ENCODE results near the gene CARM1. TPM values are rescaled to one million over a fixed set of nuclear protein-coding genes. Genes with fewer than 3 reads are reported as not detected.
"Not testable (repeated sequence)": the region's sequence is repeated elsewhere in the genome, so short reads cannot be mapped to it uniquely, and the experiment has no call there.

CARM1 gene
- total RNA-seq, 1 experiment from 2014 or later, result 35.7 TPM

DNA sequence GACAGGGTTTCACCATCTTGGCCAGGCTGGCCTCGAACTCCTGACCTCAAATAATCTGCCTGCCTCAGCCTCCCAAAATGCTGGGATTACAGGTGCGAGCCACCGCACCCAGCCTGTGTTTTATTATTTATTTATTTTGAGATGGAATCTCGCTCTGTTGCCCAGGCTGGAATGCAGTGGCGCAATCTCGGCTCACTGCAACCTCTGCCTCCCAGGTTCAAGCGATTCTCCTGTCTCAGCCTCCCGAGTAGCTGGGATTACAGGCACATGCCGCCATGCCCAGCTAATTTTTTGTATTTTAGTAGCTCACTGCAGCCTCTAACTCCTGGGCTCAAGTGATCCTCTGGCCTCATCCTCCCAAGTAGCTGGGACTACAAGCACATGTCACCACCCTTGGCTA lies 6.3 kb downstream of the CARM1 start:
- DNase-seq; H3K36me3 ChIP-seq; H3K27ac ChIP-seq; H3K9me3 ChIP-seq (replicated peaks); H3K4me3 ChIP-seq; H3K27me3 ChIP-seq: not testable (repeated sequence)
- H3K4me1 ChIP-seq, result peaks cover 18% of the 10 kb centered on the region

DNA sequence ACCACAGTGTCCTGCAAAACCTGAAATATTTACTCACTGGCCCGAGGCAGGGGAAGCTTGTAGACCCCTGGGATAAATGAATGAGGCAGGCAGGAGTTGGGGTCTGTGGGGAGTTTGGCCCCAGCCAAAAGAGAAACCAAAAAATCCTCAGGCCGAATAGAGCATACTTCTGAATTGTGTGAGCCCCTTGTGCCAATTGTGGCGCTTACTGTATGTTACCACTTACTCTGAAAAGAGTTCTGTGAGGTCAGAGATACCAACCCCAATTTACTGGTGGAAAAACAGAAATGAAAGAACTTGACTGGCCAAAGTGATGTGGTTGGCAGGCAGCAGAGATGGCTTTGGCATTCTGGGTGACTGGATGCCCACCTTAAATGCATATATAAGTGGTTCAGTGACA lies 6.9 kb downstream of the CARM1 start:
- DNase-seq, result no peak
- H3K36me3 ChIP-seq, result no peaks in the 10 kb centered on the region
- H3K4me3 ChIP-seq, result no peak overlapping the region
- no peak overlapping the region for H3K27ac ChIP-seq
- no peaks in the 10 kb centered on the region for H3K9me3 ChIP-seq (replicated peaks)
- H3K27me3 ChIP-seq, result no peaks in the 10 kb centered on the region
- H3K4me1 ChIP-seq, result peaks cover 14% of the 10 kb centered on the region

DNA sequence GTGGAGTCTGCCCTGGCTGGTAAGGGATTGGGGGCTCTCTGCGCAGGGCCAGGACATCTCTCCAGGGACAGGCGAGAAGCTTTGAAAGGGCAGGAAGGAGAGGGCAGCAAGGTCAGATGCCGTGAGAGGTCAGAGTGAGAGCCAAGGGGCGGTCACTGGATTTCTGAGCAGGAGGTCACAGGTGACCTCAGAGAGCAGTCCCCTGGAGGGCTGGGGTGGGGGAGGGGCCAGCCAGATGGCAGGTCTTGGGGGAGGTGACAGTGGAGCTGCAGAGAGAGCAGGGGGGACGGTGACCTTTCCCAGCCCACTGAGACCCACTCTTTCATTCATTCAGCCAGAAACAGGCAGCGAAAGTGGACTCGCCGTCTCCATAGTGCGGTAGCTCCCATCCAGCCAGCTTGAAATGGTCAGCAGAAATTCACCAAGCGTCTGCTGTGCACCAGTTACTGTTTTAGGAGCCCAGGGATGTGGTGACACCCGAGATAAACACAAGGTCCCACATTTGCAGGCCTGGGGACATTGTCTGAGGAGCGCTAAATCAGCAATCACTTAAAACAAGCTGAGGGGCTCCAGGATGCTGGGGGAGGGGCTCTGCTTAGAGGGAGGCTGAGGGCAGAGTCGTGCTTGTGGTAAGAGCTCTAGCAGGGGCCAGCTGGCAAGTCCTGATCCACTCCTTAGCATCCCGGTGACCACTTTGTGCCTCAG lies 10.2 kb downstream of the CARM1 start:
- Histone ChIP-seq H3K27me3 (no peaks in the 10 kb centered on the region), H3K4me1 (0 out of 2 replicates have a peak, but pooled peaks cover 2% of the 10 kb centered on the region), H3K9me3 (replicated peaks) (no peaks in the 10 kb centered on the region), H3K36me3 (no peaks in the 10 kb centered on the region), H3K4me3 (no peak overlapping the region), H3K27ac (no peak overlapping the region)
- DNase-seq, result no peak

DNA sequence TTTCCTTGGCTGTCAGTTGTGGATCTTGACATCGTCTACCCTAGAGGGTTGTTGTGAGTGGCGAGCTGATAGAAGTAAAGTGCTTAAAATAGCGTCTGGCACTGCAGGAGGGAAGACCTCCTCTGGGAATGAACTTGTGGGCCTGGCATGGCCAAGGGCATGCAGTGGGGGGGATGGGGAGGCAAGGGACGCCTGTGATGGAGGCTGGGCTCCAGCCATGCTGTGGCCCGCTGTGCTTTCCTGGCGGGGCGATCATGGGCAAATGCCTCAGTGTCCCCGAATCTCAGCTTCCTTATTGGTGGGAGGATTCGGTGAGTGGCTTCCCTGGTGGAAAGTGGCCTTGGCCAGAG lies 10.7 kb downstream of the CARM1 start:
- Histone ChIP-seq H3K36me3 (no peaks in the 10 kb centered on the region), H3K9me3 (replicated peaks) (no peaks in the 10 kb centered on the region), H3K4me1 (no peaks in the 10 kb centered on the region), H3K27me3 (no peaks in the 10 kb centered on the region), H3K4me3 (no peak overlapping the region), H3K27ac (no peak overlapping the region)
- DNase-seq, result no peak

- Histone ChIP-seq H3K4me3 (no peak overlapping the region), H3K27me3 (no peaks in the 10 kb centered on the region), H3K36me3 (no peaks in the 10 kb centered on the region), H3K4me1 (peaks cover 15% of the 10 kb centered on the region), H3K9me3 (replicated peaks) (no peaks in the 10 kb centered on the region), H3K27ac (no peak overlapping the region)
- no peak for DNase-seq
These were observed 12.9 kb downstream of the CARM1 start for GRCh38 chr19:10884274-10884673.

- no peak for DNase-seq
- no peak overlapping the region for H3K27ac ChIP-seq
These were observed 14.1 kb downstream of the CARM1 start for GRCh38 chr19:10885201-10886169.

DNA sequence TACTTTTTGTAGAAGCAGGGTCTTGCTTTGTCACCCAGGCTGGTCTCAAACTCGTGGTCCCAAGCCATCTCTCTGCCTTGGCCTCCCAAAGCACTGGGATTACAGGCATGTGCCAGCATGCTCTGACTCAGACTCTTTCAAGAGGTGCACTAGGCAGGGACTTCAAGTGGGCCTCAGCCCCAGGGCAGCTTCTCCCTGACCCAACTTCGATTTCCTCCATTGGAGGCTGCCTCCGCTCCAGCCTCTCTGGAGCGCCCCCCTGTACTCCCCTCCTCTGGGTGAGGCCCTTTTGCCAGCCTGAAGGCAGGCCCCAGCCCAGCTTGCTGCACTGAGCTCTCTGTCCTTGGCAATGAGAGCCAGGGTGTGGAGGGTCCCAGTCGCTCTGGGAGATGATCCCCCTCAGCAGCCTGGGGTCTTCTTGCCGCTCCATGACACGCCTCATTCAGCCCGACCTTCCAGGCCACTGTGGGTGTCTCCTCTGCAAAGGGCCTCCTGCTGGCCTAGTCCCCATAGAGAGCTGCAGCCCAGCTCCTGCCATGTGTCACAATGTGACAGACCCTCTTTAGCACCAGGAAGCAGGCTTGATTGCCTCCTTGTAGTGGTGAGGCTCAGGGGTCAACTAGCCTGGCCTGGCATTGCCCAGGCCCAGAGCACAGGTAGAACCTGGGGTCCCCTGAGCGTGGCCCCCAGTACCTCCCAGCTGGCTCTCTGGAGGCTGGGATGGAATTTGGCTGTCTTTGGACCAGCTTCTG lies 16.4 kb downstream of the CARM1 start:
- Histone ChIP-seq H3K9me3 (replicated peaks) (no peaks in the 10 kb centered on the region), H3K27ac (peak overlapping the region; percentile 68), H3K27me3 (no peaks in the 10 kb centered on the region), H3K36me3 (no peaks in the 10 kb centered on the region), H3K4me1 (peaks cover 30% of the 10 kb centered on the region), H3K4me3 (no peak overlapping the region)
- no peak for DNase-seq

More at GRCh38 chr19:10885201-10886169, 14.1 kb downstream of the CARM1 start:
- no peaks in the 10 kb centered on the region for H3K36me3 ChIP-seq
- H3K4me3 ChIP-seq, result no peak overlapping the region
- no peaks in the 10 kb centered on the region for H3K9me3 ChIP-seq (replicated peaks)
- peaks cover 15% of the 10 kb centered on the region for H3K4me1 ChIP-seq
- H3K27me3 ChIP-seq, result no peaks in the 10 kb centered on the region

DNA sequence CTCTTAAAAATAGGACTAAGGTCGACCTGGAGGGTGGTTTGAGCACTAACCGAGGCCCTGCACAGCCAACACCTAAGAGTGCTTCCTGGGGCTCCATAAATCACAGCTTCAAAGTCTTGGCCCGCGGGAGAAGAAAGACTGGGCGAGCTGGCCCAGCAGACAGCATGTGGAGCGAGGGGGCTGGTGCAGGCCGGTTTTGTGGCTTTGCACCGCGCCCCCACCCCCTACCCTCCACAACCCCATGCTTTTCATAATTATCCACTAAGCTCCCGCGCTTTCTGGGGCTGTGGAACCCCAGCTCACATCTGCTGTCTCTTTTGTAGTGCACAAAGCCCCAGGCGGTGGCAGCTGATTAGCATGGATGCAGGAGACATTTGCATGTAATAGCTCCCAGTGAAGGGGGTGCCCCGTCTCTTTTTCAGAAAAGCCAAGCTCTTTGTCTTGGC lies 17.1 kb downstream of the CARM1 start:
- H3K27me3 ChIP-seq, result no peaks in the 10 kb centered on the region
- peak overlapping the region; percentile 68 for H3K27ac ChIP-seq
- peak; percentile 87 to 89 for DNase-seq
- H3K36me3 ChIP-seq, result no peaks in the 10 kb centered on the region
- H3K9me3 ChIP-seq (replicated peaks), result no peaks in the 10 kb centered on the region
- H3K4me1 ChIP-seq, result peaks cover 30% of the 10 kb centered on the region
- no peak overlapping the region for H3K4me3 ChIP-seq

GRCh38 chr19:10889880-10890279 lies 18.5 kb downstream of the CARM1 start:
- no peaks in the 10 kb centered on the region for H3K27me3 ChIP-seq
- no peaks in the 10 kb centered on the region for H3K36me3 ChIP-seq
- H3K4me1 ChIP-seq, result peaks cover 30% of the 10 kb centered on the region
- no peak overlapping the region for H3K4me3 ChIP-seq
- H3K9me3 ChIP-seq (replicated peaks), result no peaks in the 10 kb centered on the region
- no peak overlapping the region for H3K27ac ChIP-seq
- DNase-seq, result no peak

- no peaks in the 10 kb centered on the region for H3K9me3 ChIP-seq (replicated peaks)
- peak overlapping the region; percentile 7; the same call in 1 of the 2 replicates for H3K27ac ChIP-seq
- no peak overlapping the region for H3K4me3 ChIP-seq
- H3K27me3 ChIP-seq, result no peaks in the 10 kb centered on the region
- H3K4me1 ChIP-seq, result peaks cover 30% of the 10 kb centered on the region
- DNase-seq, result no peak
- H3K36me3 ChIP-seq, result no peaks in the 10 kb centered on the region
These were observed 20.2 kb downstream of the CARM1 start for GRCh38 chr19:10891405-10892086.

DNA sequence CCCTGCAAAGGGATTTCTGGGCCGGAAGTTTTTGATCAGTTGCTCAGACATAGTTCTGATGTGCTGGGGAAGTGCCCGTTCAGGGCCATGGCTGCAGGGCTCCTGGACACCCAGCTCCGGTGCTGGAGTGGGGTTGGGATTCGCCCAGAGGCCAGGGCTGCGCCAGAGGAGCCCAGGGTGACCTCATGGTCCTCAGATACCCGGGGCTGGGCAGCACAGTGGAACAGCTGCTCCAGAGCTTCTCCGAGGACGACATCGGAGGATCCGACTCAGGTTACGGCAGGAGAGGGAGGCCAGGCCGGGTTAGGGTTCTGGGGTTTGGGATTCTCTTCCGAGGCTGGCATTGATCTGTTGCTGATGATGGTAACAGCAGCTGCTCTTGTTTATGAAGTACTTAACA lies 20.9 kb downstream of the CARM1 start:
- no peak overlapping the region for H3K4me3 ChIP-seq
- H3K9me3 ChIP-seq (replicated peaks), result no peaks in the 10 kb centered on the region
- H3K27ac ChIP-seq, result peak overlapping the region; percentile 7; the same call in 1 of the 2 replicates
- H3K27me3 ChIP-seq, result no peaks in the 10 kb centered on the region
- no peaks in the 10 kb centered on the region for H3K36me3 ChIP-seq
- H3K4me1 ChIP-seq, result peaks cover 30% of the 10 kb centered on the region
- peak; percentile 91 to 93 for DNase-seq

- H3K27me3 ChIP-seq, result no peaks in the 10 kb centered on the region
- DNase-seq, result no peak
- peaks cover 18% of the 10 kb centered on the region for H3K4me1 ChIP-seq
- H3K4me3 ChIP-seq, result no peak overlapping the region
- no peak overlapping the region for H3K27ac ChIP-seq
- H3K9me3 ChIP-seq (replicated peaks), result no peaks in the 10 kb centered on the region
- no peaks in the 10 kb centered on the region for H3K36me3 ChIP-seq
These were observed 23.5 kb downstream of the CARM1 start for GRCh38 chr19:10894911-10895213.

DNA sequence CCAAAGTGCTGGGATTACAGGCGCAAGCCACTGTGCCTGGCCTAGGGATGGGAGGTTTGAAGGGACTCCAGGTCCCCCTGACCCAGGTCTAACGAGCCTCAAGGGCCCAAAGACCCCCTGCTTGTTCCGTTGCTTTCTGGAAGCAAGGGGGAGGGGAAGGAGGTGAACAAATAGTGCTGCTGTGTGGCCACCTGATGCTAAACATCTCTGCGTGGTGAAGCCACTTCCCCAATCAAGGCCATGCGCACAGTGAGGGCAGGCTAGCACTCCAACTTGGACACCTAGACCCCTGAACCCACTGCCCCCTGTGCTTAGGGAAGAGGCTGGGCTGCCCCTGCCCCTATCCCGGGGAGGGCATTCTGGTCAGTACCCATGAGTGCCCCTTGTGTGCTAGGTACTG lies 24.0 kb downstream of the CARM1 start:
- Histone ChIP-seq H3K27ac (no peak overlapping the region), H3K9me3 (replicated peaks) (no peaks in the 10 kb centered on the region), H3K4me3 (no peak overlapping the region), H3K36me3 (no peaks in the 10 kb centered on the region), H3K27me3 (no peaks in the 10 kb centered on the region), H3K4me1 (peaks cover 18% of the 10 kb centered on the region)
- DNase-seq, result no peak

DNA sequence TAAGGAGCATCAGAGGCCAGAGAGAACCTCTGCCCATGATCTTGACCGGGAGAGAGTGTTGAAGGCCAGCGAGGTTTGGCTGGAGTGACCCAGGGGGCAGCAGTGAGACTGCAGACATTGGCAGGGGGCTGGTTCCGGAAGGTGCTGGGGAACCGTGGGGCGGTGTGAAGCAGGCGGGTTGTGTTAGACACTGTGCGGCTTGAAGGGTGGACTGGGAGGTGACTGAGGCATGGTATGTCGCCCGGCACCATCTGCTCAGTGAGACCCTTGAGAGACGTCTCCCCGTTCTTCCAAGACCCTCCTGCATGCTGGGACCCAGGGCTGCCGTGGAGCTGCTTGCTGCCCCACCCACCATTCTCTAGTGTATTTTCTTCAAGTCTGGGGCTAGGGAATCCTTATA lies 24.6 kb downstream of the CARM1 start:
- no peak for DNase-seq
- Histone ChIP-seq H3K27me3 (no peaks in the 10 kb centered on the region), H3K4me1 (peaks cover 18% of the 10 kb centered on the region), H3K4me3 (no peak overlapping the region), H3K9me3 (replicated peaks) (no peaks in the 10 kb centered on the region), H3K27ac (no peak overlapping the region), H3K36me3 (no peaks in the 10 kb centered on the region)
